ENCODE measurements around the gene MYO16.

MYO16 gene

DNA sequence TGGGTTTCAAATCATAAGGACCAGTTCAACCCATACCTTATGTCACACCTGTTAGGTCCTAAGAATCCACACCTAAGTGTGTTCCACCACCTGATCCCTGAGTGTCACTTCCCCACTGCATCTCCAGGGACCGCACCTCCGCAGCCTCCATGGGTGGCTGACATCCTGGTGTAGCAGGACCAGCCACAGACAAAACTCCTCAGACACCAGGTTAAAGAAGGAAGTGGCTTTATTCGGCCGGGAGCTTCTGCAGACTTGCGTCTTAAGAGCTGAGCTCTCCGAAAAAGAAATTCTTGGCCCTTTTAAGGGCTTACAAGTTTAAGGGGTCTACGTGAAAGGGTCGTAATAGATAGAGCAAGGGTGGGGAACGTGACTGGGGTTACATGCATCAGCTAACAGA lies 509.9 kb downstream of the MYO16 start:
- DNase-seq = no peak

DNA sequence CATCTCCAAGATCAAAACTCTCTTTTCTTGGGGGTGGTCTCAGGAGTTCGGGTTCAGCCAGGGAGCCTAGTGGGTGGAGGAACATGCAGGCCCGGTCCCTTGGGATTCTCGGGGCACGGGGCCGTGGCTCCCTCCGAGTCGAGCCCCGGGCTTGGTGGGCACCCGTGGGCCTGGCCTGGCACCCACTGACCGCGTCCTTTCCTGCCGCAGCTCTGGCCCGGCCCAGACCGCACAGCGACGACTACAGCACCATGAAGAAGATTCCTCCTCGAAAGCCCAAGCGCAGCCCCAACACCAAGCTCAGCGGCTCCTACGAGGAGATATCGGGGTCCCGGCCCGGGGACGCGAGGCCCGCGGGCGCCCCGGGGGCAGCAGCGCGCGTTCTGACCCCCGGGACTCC lies 510.6 kb downstream of the MYO16 start:
- no peak for DNase-seq

GRCh38 chr13:109140479-109141349 lies 511.3 kb downstream of the MYO16 start:
- DNase-seq = no peak

DNA sequence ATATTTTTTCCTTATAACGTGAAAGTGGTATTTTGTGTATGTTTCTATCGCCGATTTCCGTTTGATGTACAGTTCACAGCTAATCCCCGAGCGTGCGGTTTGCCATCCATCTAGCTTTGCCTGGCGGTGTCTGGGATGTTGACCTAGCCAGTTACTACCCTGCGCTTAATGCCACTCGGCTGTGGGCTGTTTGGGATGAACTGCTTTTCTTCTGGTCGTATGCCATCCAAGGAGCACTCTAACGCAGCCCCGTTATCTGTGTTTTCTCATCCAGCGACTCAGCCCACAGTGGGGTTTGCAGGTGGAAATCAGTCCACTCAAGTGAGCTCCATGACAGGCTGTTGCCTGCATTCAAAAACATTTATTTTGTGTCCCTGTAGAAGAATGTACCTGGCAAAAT lies 512.3 kb downstream of the MYO16 start:
- no peak for DNase-seq

DNA sequence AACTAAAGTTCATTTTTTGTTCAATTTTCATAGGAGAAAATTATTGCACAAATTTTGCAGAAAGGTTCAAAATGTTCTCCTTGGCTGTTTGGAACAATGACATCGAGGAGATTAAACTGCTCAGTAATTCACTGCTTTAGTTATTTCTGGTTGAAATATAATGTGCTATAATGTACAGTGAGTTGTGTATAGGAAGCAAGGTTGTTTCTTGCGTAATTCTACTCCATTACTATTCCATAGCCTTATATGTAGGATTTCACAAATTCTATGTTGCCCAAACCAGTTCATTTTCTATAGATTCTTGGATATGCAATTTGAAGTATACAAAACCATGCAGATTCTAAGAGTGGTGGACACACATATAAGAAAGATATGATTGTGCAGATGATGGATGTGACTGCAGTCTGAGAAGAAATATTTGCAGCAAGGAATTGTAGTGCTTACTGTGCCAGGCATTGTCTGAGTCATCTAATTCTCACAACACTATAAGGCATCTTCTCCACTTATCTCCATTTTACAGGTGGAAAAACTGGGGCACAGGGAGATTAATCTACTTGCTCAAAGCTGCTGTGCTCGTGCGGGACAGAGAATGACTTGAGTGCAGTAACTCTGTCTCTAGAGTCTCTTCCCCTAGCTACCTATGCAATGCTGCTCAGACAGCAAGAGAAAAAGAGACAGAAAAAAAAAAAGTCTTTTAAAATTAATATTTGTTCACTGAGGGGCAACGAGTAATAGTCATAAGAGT lies 515.5 kb downstream of the MYO16 start:
- no peak for DNase-seq

- peak; percentile 51 for DNase-seq
Observed at GRCh38 chr13:109145631-109146030, 516.2 kb downstream of the MYO16 start.

GRCh38 chr13:109146393-109146792 lies 517.0 kb downstream of the MYO16 start:
- no peak for DNase-seq

DNA sequence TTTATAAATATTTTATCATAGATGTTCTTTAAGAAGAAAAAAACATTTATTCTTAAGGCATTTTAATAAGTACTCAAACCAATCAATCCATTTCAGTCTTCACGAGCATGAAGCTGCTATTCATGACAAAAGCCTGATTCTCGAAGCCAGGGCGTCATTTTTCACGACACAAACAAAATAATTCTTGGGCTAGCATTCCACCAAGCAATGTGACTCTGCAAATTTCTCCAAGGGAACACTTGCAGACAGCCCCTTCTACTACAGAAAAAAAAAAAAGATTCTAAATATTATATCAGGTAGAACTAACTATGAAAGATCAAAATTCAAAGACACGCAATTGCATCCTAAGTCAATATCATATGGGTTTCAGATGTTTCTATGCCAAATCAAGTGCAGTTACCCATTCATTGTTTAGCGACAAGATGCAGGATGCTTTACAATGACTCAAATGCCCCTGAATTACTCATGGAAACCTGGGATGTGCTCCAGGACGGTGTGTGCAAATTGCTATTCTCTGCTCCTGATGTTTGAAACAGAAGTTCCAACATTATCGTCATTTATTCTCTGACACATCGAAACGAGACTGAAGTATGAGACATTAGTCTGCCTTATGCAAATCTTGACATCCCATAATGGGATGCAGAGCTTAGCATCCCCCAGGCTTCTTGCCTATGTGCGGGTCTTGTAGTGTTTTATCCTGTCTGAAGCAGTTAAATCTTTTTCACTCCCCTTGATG lies 517.7 kb downstream of the MYO16 start:
- DNase-seq = no peak

GRCh38 chr13:109148243-109148642 lies 518.8 kb downstream of the MYO16 start:
- DNase-seq = no peak

- no peak for DNase-seq
Observed at GRCh38 chr13:109150696-109151095, 521.3 kb downstream of the MYO16 start.

DNA sequence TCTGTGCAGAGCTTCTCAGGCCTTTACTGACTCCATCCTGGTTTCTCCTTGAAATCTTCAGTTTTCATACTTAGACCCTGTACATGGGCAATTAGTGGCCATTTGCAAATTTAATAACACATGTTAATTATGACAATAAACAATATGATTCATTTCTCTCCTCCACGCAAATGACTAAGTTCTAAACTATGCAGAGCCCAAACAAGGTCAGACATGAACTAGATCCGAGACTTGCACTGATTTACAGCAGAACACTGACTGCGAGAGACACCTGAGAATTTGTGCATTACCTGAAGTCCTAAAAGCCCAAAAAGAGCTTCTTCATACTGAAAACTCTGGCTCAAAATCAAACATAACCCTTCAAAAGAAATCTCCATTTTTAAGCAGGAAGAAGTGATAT lies 521.8 kb downstream of the MYO16 start:
- no peak for DNase-seq

DNA sequence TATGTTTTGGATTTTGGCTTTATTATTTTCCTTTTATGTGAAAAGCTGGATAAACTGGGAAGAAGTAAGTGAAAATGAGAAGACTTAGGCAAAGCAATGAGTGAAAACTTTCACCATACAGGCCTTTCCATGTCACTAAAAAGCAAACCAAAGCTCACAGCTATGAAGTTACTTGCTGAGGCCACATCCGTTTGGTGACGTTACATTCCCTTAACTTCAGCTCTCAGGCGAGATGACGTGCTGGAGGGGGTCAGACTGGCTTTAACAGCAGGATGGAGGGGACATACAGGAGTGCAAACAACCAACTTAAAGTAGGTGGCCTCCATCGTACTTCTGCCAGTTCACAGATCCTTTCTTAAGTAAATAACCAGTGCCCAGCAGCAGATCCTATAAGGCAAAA lies 522.3 kb downstream of the MYO16 start:
- no peak for DNase-seq

GRCh38 chr13:109152311-109152820 lies 523.0 kb downstream of the MYO16 start:
- no peak for DNase-seq

DNA sequence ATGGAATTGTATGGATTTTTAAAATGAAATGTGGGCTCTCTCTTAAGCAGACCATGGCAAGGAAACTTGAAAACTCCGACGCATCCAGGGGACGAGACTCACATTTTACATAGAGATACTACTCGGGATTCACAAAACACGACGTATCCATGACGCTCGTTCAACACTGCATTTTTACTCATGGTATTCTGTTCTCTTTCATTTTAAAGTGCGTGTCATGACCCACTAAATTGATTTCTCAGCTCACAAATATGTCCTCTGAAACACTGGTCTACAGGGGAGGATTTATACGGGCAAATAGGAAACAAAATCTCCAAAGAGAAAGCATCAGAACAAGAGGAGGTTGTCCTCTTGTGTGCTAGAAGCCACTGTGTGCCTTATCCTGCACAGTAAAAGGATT lies 523.5 kb downstream of the MYO16 start:
- DNase-seq = no peak

DNA sequence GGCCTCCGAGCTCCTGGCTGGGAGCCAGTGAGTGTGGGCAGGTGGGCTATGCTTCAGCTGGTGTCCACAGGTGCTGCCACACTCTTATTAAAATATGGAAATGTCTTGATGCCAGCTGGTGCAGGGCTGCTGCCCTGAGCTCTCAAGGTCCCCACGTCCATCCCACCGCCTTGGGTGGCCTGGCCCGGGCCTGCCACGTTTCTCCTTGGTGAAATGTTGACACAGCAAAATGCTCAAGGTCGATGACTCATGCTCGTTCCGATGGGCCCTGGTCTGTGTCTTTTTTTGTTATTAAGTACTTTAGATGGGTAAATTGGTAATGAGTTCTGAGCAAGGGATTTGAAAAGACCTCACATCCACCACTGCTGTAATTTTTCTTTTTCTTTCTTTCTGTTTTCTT lies 524.7 kb downstream of the MYO16 start:
- no peak for DNase-seq

DNA sequence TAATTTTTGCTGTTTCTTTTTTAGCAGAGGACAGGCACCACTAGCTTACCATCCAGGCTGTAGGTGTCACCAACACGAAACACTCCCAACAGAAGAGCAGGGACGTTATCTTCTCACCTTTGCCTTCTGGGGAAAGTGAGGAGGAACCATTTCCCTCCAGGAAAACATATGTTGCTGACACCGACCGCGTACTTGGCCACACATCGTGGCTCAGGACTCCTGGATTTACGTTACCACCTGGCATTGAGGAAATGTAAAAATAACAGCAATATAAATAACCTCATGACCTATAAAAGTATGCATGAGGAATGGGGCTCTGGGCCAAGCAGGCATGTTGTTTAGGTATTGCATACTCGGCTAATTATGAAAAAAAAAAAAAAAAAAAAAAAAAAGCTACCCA lies 525.1 kb downstream of the MYO16 start:
- no peak for DNase-seq

GRCh38 chr13:109154966-109155761 lies 525.8 kb downstream of the MYO16 start:
- no peak for DNase-seq

DNA sequence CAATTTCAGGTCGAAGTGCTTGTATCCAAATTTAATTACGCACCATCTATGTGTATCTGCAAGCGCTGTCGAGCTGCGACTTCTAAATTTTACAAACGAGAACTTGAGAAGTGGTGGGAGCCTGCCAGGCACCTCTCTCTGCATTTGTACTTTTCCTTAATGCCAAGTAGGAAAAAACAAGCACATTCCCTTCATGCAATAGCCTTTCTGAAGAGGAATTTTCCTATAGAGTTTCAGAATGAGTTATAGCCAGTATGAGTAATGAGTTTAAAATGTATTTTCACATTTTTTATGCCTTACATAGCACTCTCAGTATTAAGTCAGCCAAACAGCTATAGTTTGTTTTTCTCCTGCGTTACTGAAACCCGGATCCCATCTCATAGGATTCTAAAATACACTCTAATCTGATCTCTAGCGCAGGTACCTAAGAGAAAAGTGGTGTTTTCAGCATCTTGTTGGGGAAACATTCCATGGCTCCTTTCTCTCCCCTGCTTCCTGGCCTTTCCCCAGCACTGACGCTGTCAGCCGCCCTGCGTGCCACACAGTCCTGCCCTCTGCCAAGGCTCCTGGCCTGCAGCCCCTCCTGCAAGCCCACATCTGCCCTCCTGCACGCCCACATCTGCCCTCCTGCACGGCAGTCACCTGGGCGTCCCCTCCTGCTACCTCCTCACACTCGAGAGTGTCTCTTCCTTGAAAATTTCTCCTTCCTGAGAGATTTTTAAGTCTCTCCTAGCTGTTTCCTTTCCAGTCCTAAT lies 526.9 kb downstream of the MYO16 start:
- DNase-seq = no peak

GRCh38 chr13:109157275-109157674 lies 527.9 kb downstream of the MYO16 start:
- no peak for DNase-seq

DNA sequence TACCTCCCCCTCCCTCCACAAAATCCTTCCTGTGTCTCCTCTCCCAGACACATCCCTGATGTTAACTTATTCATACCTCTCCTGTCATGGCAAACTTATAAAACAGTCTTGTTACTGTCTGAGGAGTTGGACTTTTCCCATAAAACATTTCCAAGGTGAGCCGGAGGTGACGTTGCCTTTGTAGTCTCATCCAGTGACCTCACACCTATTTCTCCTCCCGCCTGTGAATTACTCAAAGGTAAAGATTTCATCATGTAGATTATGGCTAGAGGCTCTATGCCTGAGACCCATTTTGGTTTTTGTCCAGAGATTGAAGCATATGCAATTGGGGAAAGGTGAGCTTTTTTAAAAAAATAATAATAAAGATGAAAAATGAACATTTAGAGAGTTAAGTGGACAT lies 529.0 kb downstream of the MYO16 start:
- no peak for DNase-seq

DNA sequence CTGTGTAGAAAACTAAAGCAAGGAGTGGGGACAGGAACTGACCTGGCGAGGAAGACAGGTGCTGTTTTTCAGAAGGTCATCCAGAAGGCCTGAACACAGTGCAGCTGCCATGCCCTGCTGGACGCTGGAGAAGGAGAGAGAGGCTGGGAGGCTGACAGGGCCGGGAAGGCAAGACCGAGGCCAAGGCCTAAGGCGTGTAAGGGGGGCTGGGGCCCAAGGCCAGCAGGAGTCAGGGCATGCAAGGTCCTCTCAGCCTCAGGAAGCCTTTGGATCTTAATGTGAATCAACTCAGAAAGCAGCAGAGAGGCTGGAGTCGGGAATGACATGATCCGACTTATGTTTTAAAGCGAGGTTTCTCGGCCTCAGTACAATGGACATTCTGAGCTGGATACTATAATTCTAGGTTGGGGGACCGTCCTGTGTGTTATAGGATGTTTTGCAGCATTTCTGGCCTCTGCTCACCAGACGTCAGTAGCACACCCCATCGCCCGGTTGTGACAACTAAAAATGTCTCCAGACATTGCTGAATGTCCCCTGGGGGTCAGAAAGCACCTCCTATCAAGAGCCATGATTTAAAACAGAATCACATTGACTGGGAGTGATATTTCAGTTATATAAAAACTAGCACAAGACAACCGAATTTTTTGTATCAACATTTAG lies 530.4 kb downstream of the MYO16 start:
- DNase-seq = no peak
